ENCODE data around the gene AURKB. TPM values are rescaled to one million over a fixed set of nuclear protein-coding genes. Genes with fewer than 3 reads are reported as not detected.

The AURKB gene
- total RNA-seq, 1 donor from 2014 or later, result 105 TPM

Other genes with a start within 250 kb of the AURKB start
- not detected in 2 replicates for gene GUCY2D, start 208.0 kb downstream of the AURKB start, total RNA-seq
- gene ALOX15B, start 171.5 kb downstream of the AURKB start, total RNA-seq, result not detected in 2 replicates
- 0.29 TPM in 1 of 2 replicates, not detected in the other for gene ALOX12B, start 122.9 kb downstream of the AURKB start, total RNA-seq
- not detected in 2 replicates for gene ALOXE3, start 92.1 kb downstream of the AURKB start, total RNA-seq
- gene HES7, start 86.5 kb downstream of the AURKB start, total RNA-seq, result 0.12 and 1.2 TPM in 2 replicates
- 33.5 and 34.8 TPM in 2 replicates for gene PER1, start 58.2 kb downstream of the AURKB start, total RNA-seq
- 80.1 and 84.3 TPM in 2 replicates for gene VAMP2, start 47.6 kb downstream of the AURKB start, total RNA-seq
- 22.9 and 26.9 TPM in 2 replicates for gene TMEM107, start 34.2 kb downstream of the AURKB start, total RNA-seq
- gene BORCS6, start 20.4 kb downstream of the AURKB start, total RNA-seq, result 12.9 and 13.0 TPM in 2 replicates
- gene CTC1, start 37.5 kb upstream of the AURKB start, total RNA-seq, result 92.3 and 99.2 TPM in 2 replicates
- gene PFAS, start 38.7 kb upstream of the AURKB start, total RNA-seq, result 74.6 and 75.3 TPM in 2 replicates
- 45.5 and 49.9 TPM in 2 replicates for gene RANGRF, start 78.1 kb upstream of the AURKB start, total RNA-seq
- 8.9 and 10.3 TPM in 2 replicates for gene SLC25A35, start 84.8 kb upstream of the AURKB start, total RNA-seq
- not detected in 2 replicates for gene ARHGEF15, start 99.7 kb upstream of the AURKB start, total RNA-seq
- not detected in 2 replicates for gene ODF4, start 129.3 kb upstream of the AURKB start, total RNA-seq
- 1,712 and 1,733 TPM in 2 replicates for gene RPL26, start 172.6 kb upstream of the AURKB start, total RNA-seq
- gene RNF222, start 187.3 kb upstream of the AURKB start, total RNA-seq, result 0.07 TPM in 1 of 2 replicates, not detected in the other
- gene NDEL1, start 225.3 kb upstream of the AURKB start, total RNA-seq, result 61.5 and 72.4 TPM in 2 replicates